Kasumi-1 (cell line): Measurements from ENCODE around the gene KCTD6.
"Not testable (repeated sequence)": the region's sequence is repeated elsewhere in the genome, so short reads cannot be mapped to it uniquely, and the experiment has no call there.

Experiments
- DNase-seq, 2 experiments: peaks; one replicate each; lab custom pipeline; 2025; lab: John Stamatoyannopoulos, UW

The KCTD6 gene

GRCh38 chr3:58524326-58524888, 32.5 kb downstream of the KCTD6 start:
- no peak for DNase-seq

- peak; percentile 93 for DNase-seq
These were observed 34.6 kb downstream of the KCTD6 start for GRCh38 chr3:58526515-58526957.

- not testable (repeated sequence) for DNase-seq
These were observed 35.5 kb downstream of the KCTD6 start for GRCh38 chr3:58527440-58527839.

GRCh38 chr3:58528629-58529028, 36.7 kb downstream of the KCTD6 start:
- peak; percentile 33 to 34 for DNase-seq

- DNase-seq: peak in 1 of 2 experiments; percentile 13
These were observed 37.8 kb downstream of the KCTD6 start for GRCh38 chr3:58529516-58530353.

- DNase-seq: no peak
These were observed 38.5 kb downstream of the KCTD6 start for GRCh38 chr3:58530354-58530865.

- no peak for DNase-seq
These were observed 39.7 kb downstream of the KCTD6 start for GRCh38 chr3:58531555-58531954.

GRCh38 chr3:58531956-58532355, 40.1 kb downstream of the KCTD6 start:
- DNase-seq: peak in 1 of 2 experiments; percentile 39

- DNase-seq: peak; percentile 63 to 73
These were observed 40.9 kb downstream of the KCTD6 start for GRCh38 chr3:58532794-58533220.

GRCh38 chr3:58534592-58535494, 42.9 kb downstream of the KCTD6 start:
- DNase-seq: no peak

- peak in 1 of 2 experiments; percentile 16 for DNase-seq
These were observed 43.9 kb downstream of the KCTD6 start for GRCh38 chr3:58535531-58536500.

GRCh38 chr3:58536501-58537411, 44.9 kb downstream of the KCTD6 start, which contains the start of gene ACOX2:
Gene ACOX2, minus strand, starts transcription at chr3:58537190. Its CDS starts 2,084 bp downstream, at chr3:58535106.
- DNase-seq: no peak

GRCh38 chr3:58537412-58538301, 45.8 kb downstream of the KCTD6 start:
- DNase-seq: no peak

- DNase-seq: no peak
These were observed 47.7 kb downstream of the KCTD6 start for GRCh38 chr3:58539626-58540025.

GRCh38 chr3:58540176-58540858, 48.4 kb downstream of the KCTD6 start:
- DNase-seq: no peak

GRCh38 chr3:58544541-58544940, 52.6 kb downstream of the KCTD6 start:
- DNase-seq: no peak

GRCh38 chr3:58551636-58552180, 59.8 kb downstream of the KCTD6 start:
- DNase-seq: no peak
